ENCODE measurements around the gene GPC6. TPM values are rescaled to one million over a fixed set of nuclear protein-coding genes. Genes with fewer than 3 reads are reported as not detected.
A peak's percentile ranks its signal among the peaks of the same experiment; 100 is the strongest.

Gene GPC6
- total and polyA plus RNA-seq, 5 donors from 2014 or later = not detected

- peaks cover 0 to 8% (median 1%) of the 10 kb centered on the region in 4 donors for H3K4me1 Mint-ChIP-seq
- Histone ChIP-seq H3K27me3 (ENCODE audit: control insufficient read depth, insufficient read depth, low read length) (no peaks in the 10 kb centered on the region), H3K9me3 (ENCODE audit: control insufficient read depth in 2 of 2, low read length in 2 of 2) (no peaks in the 10 kb centered on the region), H3K27ac (ENCODE audit: insufficient read depth, low read length, poor library complexity, severe bottlenecking) (no peak overlapping the region), H3K4me1 (ENCODE audit: control insufficient read depth, insufficient read depth, low read length, poor library complexity, severe bottlenecking) (no peaks in the 10 kb centered on the region), H3K36me3 (ENCODE audit: control insufficient read depth, insufficient read depth, low read length) (no peaks in the 10 kb centered on the region), H3K4me3 (ENCODE audit: low read depth, low read length) (no peak overlapping the region)
- H3K36me3 Mint-ChIP-seq = no peaks in the 10 kb centered on the region
- no peaks in the 10 kb centered on the region for H3K9me3 Mint-ChIP-seq
- no peak overlapping the region for H3K27ac Mint-ChIP-seq
- no peak for DNase-seq
- H3K27me3 Mint-ChIP-seq = peaks cover 4% of the 10 kb centered on the region
- H3K4me3 Mint-ChIP-seq = no peak overlapping the region
- ATAC-seq (ENCODE audit: low read depth in 2 of 2) = no peak
Measured at GRCh38 chr13:94359875-94360274, 1133.3 kb downstream of the GPC6 start.

DNA sequence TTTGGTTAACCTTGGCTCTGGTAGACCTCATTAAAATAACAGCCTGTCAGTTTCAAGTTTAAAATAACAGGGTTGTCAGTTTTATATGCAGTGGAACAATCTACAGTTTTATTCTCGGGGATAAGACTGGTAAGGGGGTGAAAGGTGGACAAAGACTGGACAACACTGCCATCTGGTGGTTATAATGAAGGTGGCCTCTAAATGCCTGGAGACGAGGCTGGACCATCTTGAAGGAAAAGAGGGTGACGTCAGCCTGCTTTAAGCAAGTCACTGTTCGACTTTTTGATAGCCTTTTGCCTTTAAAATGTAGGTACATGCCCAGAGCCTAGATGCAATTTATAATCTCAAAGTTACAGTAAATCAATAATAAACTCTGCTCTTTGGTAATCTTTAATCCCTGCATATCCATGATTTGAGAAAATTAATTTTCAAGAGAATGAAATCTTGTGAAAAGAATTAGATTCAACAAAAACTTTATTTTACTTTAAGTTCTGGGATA, 1135.9 kb downstream of the GPC6 start:
- Mint-ChIP-seq H3K9me3 (no peaks in the 10 kb centered on the region), H3K4me3 (no peak overlapping the region), H3K27ac (no peak overlapping the region), H3K36me3 (no peaks in the 10 kb centered on the region), H3K27me3 (peaks cover 4% of the 10 kb centered on the region), H3K4me1 (peaks cover 0 to 8% (median 1%) of the 10 kb centered on the region in 4 donors)
- DNase-seq = peak; percentile 48 to 80 (median 72)
- H3K27ac ChIP-seq (ENCODE audit: insufficient read depth, low read length, poor library complexity, severe bottlenecking) = no peak overlapping the region
- peak; percentile 83 to 85 for ATAC-seq (ENCODE audit: low read depth in 2 of 2)
- H3K4me1 ChIP-seq (ENCODE audit: control insufficient read depth, insufficient read depth, low read length, poor library complexity, severe bottlenecking) = no peaks in the 10 kb centered on the region
- H3K36me3 ChIP-seq (ENCODE audit: control insufficient read depth, insufficient read depth, low read length) = no peaks in the 10 kb centered on the region
- H3K27me3 ChIP-seq (ENCODE audit: control insufficient read depth, insufficient read depth, low read length) = peaks cover 7% of the 10 kb centered on the region
- no peaks in the 10 kb centered on the region for H3K9me3 ChIP-seq (ENCODE audit: control insufficient read depth in 2 of 2, low read length in 2 of 2)
- H3K4me3 ChIP-seq (ENCODE audit: low read depth, low read length) = no peak overlapping the region

DNA sequence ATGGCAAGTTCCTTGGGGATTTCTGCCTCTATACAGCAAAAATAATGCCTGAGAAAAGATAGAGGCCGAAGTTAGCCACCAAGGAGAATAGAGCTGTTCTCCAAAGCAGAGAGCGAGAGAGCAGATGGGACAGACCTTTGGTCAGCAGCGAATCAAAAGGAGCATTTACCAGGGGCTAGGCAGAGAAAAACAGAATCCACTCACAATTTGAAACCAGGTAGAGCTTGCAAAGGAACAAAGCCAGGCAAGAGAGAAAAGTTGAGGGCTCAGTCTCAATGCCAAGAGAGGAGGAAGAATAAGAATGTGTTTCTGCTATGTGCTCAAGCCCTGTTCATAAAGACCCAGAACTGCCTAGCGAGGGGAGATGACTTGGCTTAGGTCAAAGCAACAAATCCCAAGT, 1140.1 kb downstream of the GPC6 start:
- no peaks in the 10 kb centered on the region for H3K36me3 Mint-ChIP-seq
- H3K27ac Mint-ChIP-seq = no peak overlapping the region
- no peak overlapping the region for H3K27ac ChIP-seq (ENCODE audit: insufficient read depth, low read length, poor library complexity, severe bottlenecking)
- no peaks in the 10 kb centered on the region for H3K9me3 ChIP-seq (ENCODE audit: control insufficient read depth in 2 of 2, low read length in 2 of 2)
- H3K27me3 Mint-ChIP-seq = peaks cover 10% of the 10 kb centered on the region
- peaks cover 15% of the 10 kb centered on the region for H3K27me3 ChIP-seq (ENCODE audit: control insufficient read depth, insufficient read depth, low read length)
- H3K4me1 ChIP-seq (ENCODE audit: control insufficient read depth, insufficient read depth, low read length, poor library complexity, severe bottlenecking) = no peaks in the 10 kb centered on the region
- peaks cover 0 to 8% (median 1%) of the 10 kb centered on the region in 4 donors for H3K4me1 Mint-ChIP-seq
- H3K9me3 Mint-ChIP-seq = peaks cover 0 to 1% (median 0%) of the 10 kb centered on the region in 7 donors
- no peak overlapping the region for H3K4me3 Mint-ChIP-seq
- H3K36me3 ChIP-seq (ENCODE audit: control insufficient read depth, insufficient read depth, low read length) = no peaks in the 10 kb centered on the region
- no peak overlapping the region for H3K4me3 ChIP-seq (ENCODE audit: low read depth, low read length)
- DNase-seq (no peak), ATAC-seq (ENCODE audit: low read depth in 2 of 2) (no peak)

DNA sequence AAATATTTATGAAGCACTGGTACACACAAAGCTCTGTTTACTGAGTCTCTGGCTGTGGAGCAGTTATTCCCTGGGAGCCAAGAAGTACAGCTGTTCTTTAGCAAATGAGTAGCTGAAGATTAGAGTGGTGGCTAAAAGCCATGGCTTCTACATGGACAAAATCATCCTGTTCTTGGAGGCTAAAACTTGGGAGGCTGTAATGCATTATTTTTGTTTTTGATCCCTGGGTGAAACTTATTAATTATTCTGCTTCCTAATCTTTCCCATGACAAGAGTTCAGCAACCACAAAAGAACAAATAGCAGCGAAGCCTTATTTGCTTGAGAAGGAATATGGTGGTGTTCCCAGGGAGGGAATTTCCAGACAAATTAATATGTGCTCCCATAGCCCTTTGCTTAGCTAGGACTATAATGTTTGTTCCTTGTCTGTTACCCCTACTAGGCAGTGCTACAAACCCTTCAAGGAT, 1143.4 kb downstream of the GPC6 start:
- H3K9me3 Mint-ChIP-seq = peaks cover 0 to 4% (median 0%) of the 10 kb centered on the region in 7 donors
- DNase-seq = no peak
- peaks cover 15% of the 10 kb centered on the region for H3K27me3 ChIP-seq (ENCODE audit: control insufficient read depth, insufficient read depth, low read length)
- H3K9me3 ChIP-seq (ENCODE audit: control insufficient read depth in 2 of 2, low read length in 2 of 2) = no peaks in the 10 kb centered on the region
- no peak for ATAC-seq (ENCODE audit: low read depth in 2 of 2)
- H3K4me1 ChIP-seq (ENCODE audit: control insufficient read depth, insufficient read depth, low read length, poor library complexity, severe bottlenecking) = no peaks in the 10 kb centered on the region
- H3K27ac Mint-ChIP-seq = no peak overlapping the region
- no peak overlapping the region for H3K27ac ChIP-seq (ENCODE audit: insufficient read depth, low read length, poor library complexity, severe bottlenecking)
- H3K4me3 ChIP-seq (ENCODE audit: low read depth, low read length) = no peak overlapping the region
- H3K4me3 Mint-ChIP-seq = no peak overlapping the region
- no peaks in the 10 kb centered on the region for H3K36me3 Mint-ChIP-seq
- no peaks in the 10 kb centered on the region for H3K36me3 ChIP-seq (ENCODE audit: control insufficient read depth, insufficient read depth, low read length)
- H3K4me1 Mint-ChIP-seq = no peaks in the 10 kb centered on the region
- peaks cover 10% of the 10 kb centered on the region for H3K27me3 Mint-ChIP-seq

- Histone ChIP-seq H3K4me1 (ENCODE audit: control insufficient read depth, insufficient read depth, low read length, poor library complexity, severe bottlenecking) (no peaks in the 10 kb centered on the region), H3K9me3 (ENCODE audit: control insufficient read depth in 2 of 2, low read length in 2 of 2) (no peaks in the 10 kb centered on the region), H3K27ac (ENCODE audit: insufficient read depth, low read length, poor library complexity, severe bottlenecking) (no peak overlapping the region), H3K36me3 (ENCODE audit: control insufficient read depth, insufficient read depth, low read length) (no peaks in the 10 kb centered on the region), H3K27me3 (ENCODE audit: control insufficient read depth, insufficient read depth, low read length) (peaks cover 8% of the 10 kb centered on the region), H3K4me3 (ENCODE audit: low read depth, low read length) (no peak overlapping the region)
- peaks cover 10% of the 10 kb centered on the region for H3K27me3 Mint-ChIP-seq
- no peak for DNase-seq
- no peak overlapping the region for H3K27ac Mint-ChIP-seq
- ATAC-seq (ENCODE audit: low read depth in 2 of 2) = no peak
- peaks cover 0 to 4% (median 0%) of the 10 kb centered on the region in 7 donors for H3K9me3 Mint-ChIP-seq
- no peaks in the 10 kb centered on the region for H3K36me3 Mint-ChIP-seq
- H3K4me1 Mint-ChIP-seq = no peaks in the 10 kb centered on the region
- no peak overlapping the region for H3K4me3 Mint-ChIP-seq
Measured at GRCh38 chr13:94371855-94372254, 1145.2 kb downstream of the GPC6 start.

- H3K27me3 Mint-ChIP-seq = no peaks in the 10 kb centered on the region
- no peaks in the 10 kb centered on the region for H3K36me3 ChIP-seq (ENCODE audit: control insufficient read depth, insufficient read depth, low read length)
- ATAC-seq (ENCODE audit: low read depth in 2 of 2) = no peak
- no peaks in the 10 kb centered on the region for H3K9me3 ChIP-seq (ENCODE audit: control insufficient read depth in 2 of 2, low read length in 2 of 2)
- no peaks in the 10 kb centered on the region for H3K4me1 ChIP-seq (ENCODE audit: control insufficient read depth, insufficient read depth, low read length, poor library complexity, severe bottlenecking)
- no peak overlapping the region for H3K4me3 Mint-ChIP-seq
- H3K27ac Mint-ChIP-seq = peak overlapping the region in 1 of 3 donors; percentile 25
- no peaks in the 10 kb centered on the region for H3K4me1 Mint-ChIP-seq
- no peak overlapping the region for H3K4me3 ChIP-seq (ENCODE audit: low read depth, low read length)
- H3K27ac ChIP-seq (ENCODE audit: insufficient read depth, low read length, poor library complexity, severe bottlenecking) = no peak overlapping the region
- peaks cover 0 to 1% (median 0%) of the 10 kb centered on the region in 7 donors for H3K9me3 Mint-ChIP-seq
- no peaks in the 10 kb centered on the region for H3K36me3 Mint-ChIP-seq
- DNase-seq = no peak
- H3K27me3 ChIP-seq (ENCODE audit: control insufficient read depth, insufficient read depth, low read length) = no peaks in the 10 kb centered on the region
Measured at GRCh38 chr13:94382517-94382916, 1155.9 kb downstream of the GPC6 start.

DNA sequence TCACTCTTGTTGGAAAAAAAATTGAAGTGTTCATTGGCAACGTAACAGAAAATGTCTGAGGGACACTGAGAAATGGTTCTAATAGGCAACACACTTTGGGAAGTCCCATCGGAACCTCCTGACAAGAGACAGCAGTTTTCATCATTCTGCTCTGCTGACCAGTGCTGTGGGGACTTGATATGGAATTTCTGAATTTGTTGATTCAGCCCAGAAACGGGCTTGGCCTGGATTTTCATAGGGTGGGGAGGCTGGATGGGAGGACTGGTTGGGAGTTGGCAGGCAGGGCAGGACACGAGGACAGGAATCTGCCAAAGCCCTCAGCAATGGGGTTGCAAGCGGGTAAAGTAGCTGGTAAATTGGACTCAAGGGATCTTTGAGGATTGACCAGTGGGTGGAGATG, 1156.4 kb downstream of the GPC6 start:
- Histone ChIP-seq H3K27ac (ENCODE audit: insufficient read depth, low read length, poor library complexity, severe bottlenecking) (no peak overlapping the region), H3K27me3 (ENCODE audit: control insufficient read depth, insufficient read depth, low read length) (no peaks in the 10 kb centered on the region), H3K4me3 (ENCODE audit: low read depth, low read length) (no peak overlapping the region), H3K9me3 (ENCODE audit: control insufficient read depth in 2 of 2, low read length in 2 of 2) (no peaks in the 10 kb centered on the region), H3K4me1 (ENCODE audit: control insufficient read depth, insufficient read depth, low read length, poor library complexity, severe bottlenecking) (no peaks in the 10 kb centered on the region), H3K36me3 (ENCODE audit: control insufficient read depth, insufficient read depth, low read length) (no peaks in the 10 kb centered on the region)
- ATAC-seq (ENCODE audit: low read depth in 2 of 2) (no peak), DNase-seq (no peak)
- H3K36me3 Mint-ChIP-seq = no peaks in the 10 kb centered on the region
- no peaks in the 10 kb centered on the region for H3K9me3 Mint-ChIP-seq
- H3K27ac Mint-ChIP-seq = peak overlapping the region in 2 of 3 donors; percentile 25 to 29
- no peaks in the 10 kb centered on the region for H3K4me1 Mint-ChIP-seq
- H3K4me3 Mint-ChIP-seq = no peak overlapping the region
- H3K27me3 Mint-ChIP-seq = no peaks in the 10 kb centered on the region

GRCh38 chr13:94384231-94384905, 1157.8 kb downstream of the GPC6 start:
- Histone ChIP-seq H3K36me3 (ENCODE audit: control insufficient read depth, insufficient read depth, low read length) (no peaks in the 10 kb centered on the region), H3K9me3 (ENCODE audit: control insufficient read depth in 2 of 2, low read length in 2 of 2) (no peaks in the 10 kb centered on the region), H3K4me3 (ENCODE audit: low read depth, low read length) (no peak overlapping the region), H3K4me1 (ENCODE audit: control insufficient read depth, insufficient read depth, low read length, poor library complexity, severe bottlenecking) (no peaks in the 10 kb centered on the region), H3K27me3 (ENCODE audit: control insufficient read depth, insufficient read depth, low read length) (no peaks in the 10 kb centered on the region), H3K27ac (ENCODE audit: insufficient read depth, low read length, poor library complexity, severe bottlenecking) (no peak overlapping the region)
- DNase-seq (no peak), ATAC-seq (ENCODE audit: low read depth in 2 of 2) (no peak)
- Mint-ChIP-seq H3K4me3 (no peak overlapping the region), H3K36me3 (no peaks in the 10 kb centered on the region), H3K4me1 (no peaks in the 10 kb centered on the region), H3K27me3 (no peaks in the 10 kb centered on the region), H3K27ac (no peak overlapping the region), H3K9me3 (no peaks in the 10 kb centered on the region)

Data from CD4-positive, CD25-positive, alpha-beta regulatory T cell (primary cell).